Smooth muscle cell (in vitro differentiated cells): ENCODE measurements around the gene RCOR1. TPM values are rescaled to one million over a fixed set of nuclear protein-coding genes. Genes with fewer than 3 reads are reported as not detected.

Source experiments
- DNase-seq: peaks from one replicate; lab custom pipeline; 2025; ENCODE audit not compliant: unreplicated experiment; lab: John Stamatoyannopoulos, UW
- H2AFZ ChIP-seq: fragments of 200-600 bp; sonication (generic); 2 replicates; pipeline ENCODE4 v1.6.0; 2016; ENCODE audit warnings: antibody characterized with exemption, low read depth, mild to moderate bottlenecking
- H3F3A ChIP-seq: fragments of 200-600 bp; sonication (generic); 2 replicates; pipeline ENCODE4 v1.6.0; 2017; ENCODE audit warnings: antibody characterized with exemption, low read depth
- H3K27ac ChIP-seq: fragments of 200-600 bp; sonication (generic); 2 replicates; pipeline ENCODE4 v1.5.1; 2016; ENCODE audit warnings: low read depth, mild to moderate bottlenecking
- H3K27me3 ChIP-seq: fragments of 200-600 bp; sonication (generic); 2 replicates; pipeline ENCODE4 v1.6.1; 2016; ENCODE audit warnings: low read depth, mild to moderate bottlenecking
- H3K36me3 ChIP-seq: fragments of 200-600 bp; sonication (generic); 2 replicates; pipeline ENCODE4 v1.5.1; 2016; ENCODE audit warnings: low read depth
- H3K4me1 ChIP-seq: fragments of 200-600 bp; sonication (generic); 2 replicates; pipeline ENCODE4 v1.5.1; 2016; ENCODE audit warnings: low read depth
- H3K4me2 ChIP-seq: fragments of 200-600 bp; sonication (generic); 2 replicates; pipeline ENCODE4 v1.6.0; 2016; ENCODE audit warnings: mild to moderate bottlenecking
- H3K4me3 ChIP-seq: fragments of 200-600 bp; sonication (generic); 2 replicates; pipeline ENCODE4 v1.5.1; 2016; ENCODE audit warnings: mild to moderate bottlenecking
- H3K79me2 ChIP-seq: fragments of 200-600 bp; sonication (generic); 2 replicates; pipeline ENCODE4 v1.6.0; 2016; ENCODE audit warnings: low read depth, mild to moderate bottlenecking
- H3K9ac ChIP-seq: fragments of 200-600 bp; sonication (generic); 2 replicates; pipeline ENCODE4 v1.6.0; 2016; ENCODE audit warnings: low read depth
- H3K9me3 ChIP-seq: fragments of 200-600 bp; sonication (generic); replicated peaks from 2 replicates; pipeline ENCODE4 v1.5.1; 2016; ENCODE audit warnings: low read depth
- H4K20me1 ChIP-seq: fragments of 200-600 bp; sonication (generic); 2 replicates; pipeline ENCODE4 v1.6.0; 2016; ENCODE audit warnings: low read depth
- CTCF ChIP-seq: fragments of 200-600 bp; sonication (generic); IDR thresholded peaks from 2 replicates; pipeline ENCODE4 v1.5.1; 2017; ENCODE audit warnings: borderline replicate concordance, mild to moderate bottlenecking, antibody characterized with exemption; ENCODE audit not compliant: insufficient read depth, poor library complexity, severe bottlenecking
- WGBS: methylation state at CpG from one replicate; pipeline ENCODE4 v1.1.7; 2016; ENCODE audit warnings: low lambda C conversion rate; 5-methylcytosine and 5-hydroxymethylcytosine counted together
- polyA plus RNA-seq: library from polyadenylated mRNA; unstranded; fragments of >200 nt; fragmentation: Nextera tagmentation; extraction: Ambion mirVana; gene quantifications from 2 replicates; pipeline ENCODE4 v1.2.1, GENCODE V29; 2016
- total RNA-seq: library from RNA; depleted of rRNA; stranded (reverse); fragments of >200 nt; gene quantifications from 2 replicates; pipeline ENCODE4 v1.2.3, GENCODE V29; 2014

RCOR1 gene
- total and polyA plus RNA-seq, 2 experiments from 2014 or later = 4.4 to 29.3 TPM

DNA sequence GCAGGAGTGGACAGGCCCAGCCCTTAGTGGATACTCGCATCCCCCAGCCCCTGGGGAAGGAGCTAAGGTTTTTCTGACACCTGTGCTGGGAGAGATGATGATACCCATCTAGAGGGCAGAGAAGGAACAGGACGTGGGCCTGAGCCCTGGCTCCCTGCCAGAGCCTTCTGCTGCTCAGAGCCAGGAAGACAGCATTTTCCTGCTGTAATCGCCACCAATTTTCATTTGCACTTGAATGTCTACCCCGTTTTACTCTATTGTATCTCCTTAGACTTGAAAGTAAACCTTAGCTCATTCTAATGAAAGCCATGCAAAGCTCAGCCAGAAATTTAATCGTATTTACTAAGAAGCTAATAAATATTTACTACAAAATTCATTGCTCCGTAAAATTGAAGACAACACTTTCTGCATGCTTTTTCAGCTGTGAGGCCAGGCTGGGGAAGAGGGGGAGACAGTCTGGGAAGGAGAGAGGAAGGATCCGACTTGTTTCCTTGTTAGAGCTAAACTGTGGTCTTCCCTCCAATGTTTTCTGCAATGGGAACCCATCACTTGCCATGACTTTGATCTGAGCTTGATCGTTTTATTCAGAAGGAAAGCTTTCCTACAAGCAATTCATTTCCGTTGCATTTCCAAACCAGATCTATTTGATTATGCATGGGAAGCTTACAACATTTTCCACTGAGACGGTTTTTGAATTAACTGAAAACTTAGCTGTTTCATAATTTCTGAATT is 167.2 kb downstream of the RCOR1 start:
- Histone ChIP-seq H3K27ac (no peak overlapping the region), H3K4me3 (no peak overlapping the region), H3K27me3 (no peaks in the 10 kb centered on the region), H3K9ac (no peak overlapping the region), H3K79me2 (no peaks in the 10 kb centered on the region), H3K36me3 (no peaks in the 10 kb centered on the region), H3K4me2 (no peak overlapping the region), H4K20me1 (no peaks in the 10 kb centered on the region), H3K4me1 (no peaks in the 10 kb centered on the region), H3K9me3 (no peaks in the 10 kb centered on the region), H2AFZ (no peak overlapping the region), H3F3A (no peaks in the 10 kb centered on the region)
- WGBS = 56% methylated on average over 10 of the region's 10 CpGs
- DNase-seq = no peak
- no peak for TF ChIP-seq CTCF

DNA sequence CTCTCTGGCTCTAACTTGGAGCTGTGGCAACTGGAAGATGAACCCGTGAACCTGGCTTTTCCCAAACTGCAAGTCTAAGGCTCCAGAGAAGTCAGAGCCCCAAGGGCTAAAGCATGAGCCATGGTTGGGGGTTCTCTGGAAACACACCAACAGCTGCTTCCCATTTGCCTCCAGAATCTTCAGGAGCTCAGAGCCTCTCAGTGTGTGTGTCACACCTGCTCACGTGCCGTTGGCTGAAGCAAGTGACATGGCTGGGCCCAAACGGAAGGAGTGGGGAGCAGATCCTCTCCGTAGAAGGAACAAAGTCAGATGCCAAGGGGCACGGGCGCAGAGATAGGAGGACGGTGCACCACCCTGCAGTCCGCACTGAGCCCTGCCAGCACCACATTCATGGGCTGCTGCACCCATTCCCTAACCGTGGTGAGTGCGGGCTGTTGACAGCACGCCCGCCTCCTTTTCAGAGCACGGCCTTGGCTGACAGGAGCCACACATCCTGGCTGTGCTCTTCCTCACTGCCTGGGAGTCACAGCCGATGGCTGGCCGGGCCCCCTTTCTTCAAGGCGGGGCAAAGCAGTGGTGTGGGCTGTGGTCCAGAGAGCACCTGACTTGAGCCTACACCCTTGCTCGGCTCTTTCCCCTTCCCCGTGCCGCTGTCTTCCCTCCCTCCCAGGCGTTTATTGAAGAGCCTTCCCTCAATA is 168.2 kb downstream of the RCOR1 start:
- no peaks in the 10 kb centered on the region for H3K9me3 ChIP-seq
- no peak for DNase-seq
- H4K20me1 ChIP-seq = no peaks in the 10 kb centered on the region
- no peak for TF ChIP-seq CTCF
- no peaks in the 10 kb centered on the region for H3K79me2 ChIP-seq
- no peaks in the 10 kb centered on the region for H3K36me3 ChIP-seq
- no peak overlapping the region for H3K9ac ChIP-seq
- H3K4me1 ChIP-seq = no peaks in the 10 kb centered on the region
- WGBS = 71% methylated on average over 21 of the region's 21 CpGs
- H2AFZ ChIP-seq = no peak overlapping the region
- no peaks in the 10 kb centered on the region for H3F3A ChIP-seq
- H3K4me2 ChIP-seq = no peak overlapping the region
- H3K27ac ChIP-seq = no peak overlapping the region
- no peaks in the 10 kb centered on the region for H3K27me3 ChIP-seq
- no peak overlapping the region for H3K4me3 ChIP-seq

GRCh38 chr14:102761206-102761605 is 168.8 kb downstream of the RCOR1 start:
- 87% methylated on average over 15 of the region's 15 CpGs for WGBS
- no peak overlapping the region for H3K9ac ChIP-seq

More at GRCh38 chr14:102761206-102761605, 168.8 kb downstream of the RCOR1 start:
- H3K9me3 ChIP-seq = no peaks in the 10 kb centered on the region
- H3K36me3 ChIP-seq = no peaks in the 10 kb centered on the region
- no peaks in the 10 kb centered on the region for H3K27me3 ChIP-seq
- no peak overlapping the region for H3K27ac ChIP-seq
- H3K4me1 ChIP-seq = no peaks in the 10 kb centered on the region
- H3K4me2 ChIP-seq = no peak overlapping the region
- no peaks in the 10 kb centered on the region for H3K79me2 ChIP-seq
- H3K4me3 ChIP-seq = no peak overlapping the region
- H2AFZ ChIP-seq = no peak overlapping the region
- no peak for TF ChIP-seq CTCF
- no peak for DNase-seq
- no peaks in the 10 kb centered on the region for H3F3A ChIP-seq
- no peaks in the 10 kb centered on the region for H4K20me1 ChIP-seq
